ENCODE data around the gene CDKAL1.

- TF ChIP-seq, protein P1, sequence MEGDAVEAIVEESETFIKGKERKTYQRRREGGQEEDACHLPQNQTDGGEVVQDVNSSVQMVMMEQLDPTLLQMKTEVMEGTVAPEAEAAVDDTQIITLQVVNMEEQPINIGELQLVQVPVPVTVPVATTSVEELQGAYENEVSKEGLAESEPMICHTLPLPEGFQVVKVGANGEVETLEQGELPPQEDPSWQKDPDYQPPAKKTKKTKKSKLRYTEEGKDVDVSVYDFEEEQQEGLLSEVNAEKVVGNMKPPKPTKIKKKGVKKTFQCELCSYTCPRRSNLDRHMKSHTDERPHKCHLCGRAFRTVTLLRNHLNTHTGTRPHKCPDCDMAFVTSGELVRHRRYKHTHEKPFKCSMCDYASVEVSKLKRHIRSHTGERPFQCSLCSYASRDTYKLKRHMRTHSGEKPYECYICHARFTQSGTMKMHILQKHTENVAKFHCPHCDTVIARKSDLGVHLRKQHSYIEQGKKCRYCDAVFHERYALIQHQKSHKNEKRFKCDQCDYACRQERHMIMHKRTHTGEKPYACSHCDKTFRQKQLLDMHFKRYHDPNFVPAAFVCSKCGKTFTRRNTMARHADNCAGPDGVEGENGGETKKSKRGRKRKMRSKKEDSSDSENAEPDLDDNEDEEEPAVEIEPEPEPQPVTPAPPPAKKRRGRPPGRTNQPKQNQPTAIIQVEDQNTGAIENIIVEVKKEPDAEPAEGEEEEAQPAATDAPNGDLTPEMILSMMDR (IDR thresholded peaks at IDR 0.05) = no peak
- TF ChIP-seq POLR2A (IDR thresholded peaks at IDR 0.05) = no peak
- no peak for TF ChIP-seq EP300 (IDR thresholded peaks at IDR 0.05)
- no peak for TF ChIP-seq POLR2AphosphoS5 (IDR thresholded peaks at IDR 0.05)
Measured at GRCh38 chr6:20652299-20653084, 118.2 kb downstream of the CDKAL1 start.
